PC-9 (cell line): Measurements from ENCODE around the gene DHRS7. TPM values are rescaled to one million over a fixed set of nuclear protein-coding genes. Genes with fewer than 3 reads are reported as not detected.

Experiments used
- BruUV-seq: library from RNA; stranded (reverse); fragments of 400-500 nt; replicated peaks from 2 replicates; lab custom pipeline; 2021; lab: Mats Ljungman, UMichigan
- CTCF ChIA-PET: fragments of 300-600 bp; sonication (Branson Sonifier 250); formaldehyde crosslinking; loops from one replicate; lab custom pipeline; 2022; ENCODE audit warnings: antibody characterized with exemption; lab: Charles Lee
- POLR2A ChIA-PET: fragments of 300-600 bp; sonication (Branson Sonifier 250); formaldehyde crosslinking; loops from one replicate; lab custom pipeline; 2022; ENCODE audit warnings: antibody characterized with exemption; ENCODE audit not compliant: unreplicated experiment; lab: Charles Lee
- DNase-seq, 2 experiments: peaks; one replicate each; pipeline versions ENCODE4 v3.0.0 to v3.0.0-alpha.2; 2015 to 2022; ENCODE audit warnings: mixed read lengths in 1 of 2
- H2AFZ ChIP-seq: fragments of 200-600 bp; sonication (generic); 2 replicates; pipeline ENCODE4 v1.8.1; 2017; ENCODE audit warnings: antibody characterized with exemption
- H3F3A ChIP-seq: fragments of 200-600 bp; sonication (generic); 2 replicates; pipeline ENCODE4 v1.8.1; 2017; ENCODE audit warnings: antibody characterized with exemption, mild to moderate bottlenecking, low read depth; ENCODE audit not compliant: insufficient read depth
- H3K27ac ChIP-seq: fragments of 200-600 bp; sonication (generic); 2 replicates; pipeline ENCODE4 v1.6.1; 2016; ENCODE audit warnings: mixed run types
- H3K27me3 ChIP-seq: fragments of 200-600 bp; sonication (generic); 2 replicates; pipeline ENCODE4 v1.6.1; 2016; ENCODE audit warnings: low read depth, mixed run types; ENCODE audit not compliant: insufficient read depth
- H3K36me3 ChIP-seq: fragments of 200-600 bp; sonication (generic); 2 replicates; pipeline ENCODE4 v1.6.1; 2016; ENCODE audit warnings: low read depth, mixed run types
- H3K4me1 ChIP-seq: fragments of 200-600 bp; sonication (generic); replicated peaks from 2 replicates; pipeline ENCODE4 v1.6.1; 2016; ENCODE audit warnings: mixed run types; ENCODE audit not compliant: insufficient read depth
- H3K4me2 ChIP-seq: fragments of 200-600 bp; sonication (generic); 2 replicates; pipeline ENCODE4 v1.6.1; 2017; ENCODE audit warnings: mixed run types
- H3K4me3 ChIP-seq: fragments of 200-600 bp; sonication (generic); 2 replicates; pipeline ENCODE4 v1.6.1; 2016; ENCODE audit warnings: mixed run types
- H3K79me2 ChIP-seq: fragments of 200-600 bp; sonication (generic); 2 replicates; pipeline ENCODE4 v1.6.1; 2017; ENCODE audit warnings: low read depth, mixed run types
- H3K9me2 ChIP-seq: fragments of 200-600 bp; sonication (generic); 2 replicates; pipeline ENCODE4 v1.8.1; 2017; ENCODE audit warnings: mild to moderate bottlenecking; ENCODE audit not compliant: insufficient read depth
- H3K9me3 ChIP-seq: fragments of 200-600 bp; sonication (generic); 2 replicates; pipeline ENCODE4 v1.8.1; 2016; ENCODE audit warnings: low read depth; ENCODE audit not compliant: insufficient read depth
- H4K20me1 ChIP-seq: fragments of 200-600 bp; sonication (generic); 2 replicates; pipeline ENCODE4 v1.8.1; 2017; ENCODE audit not compliant: insufficient read depth
- CTCF ChIP-seq: fragments of 200-600 bp; sonication (generic); conservative IDR thresholded peaks from 2 replicates; pipeline ENCODE4 v1.6.1; 2017; ENCODE audit warnings: mixed run types, antibody characterized with exemption, mild to moderate bottlenecking, moderate library complexity
- EZH2 ChIP-seq: fragments of 200-600 bp; sonication (generic); IDR thresholded peaks from 2 replicates; pipeline ENCODE4 v1.8.0; 2017; ENCODE audit warnings: antibody characterized with exemption, low read depth
- intact Hi-C: fragments of 100-400 bp; cut with micrococcal nuclease; formaldehyde crosslinking; loops from one replicate; pipeline ENCODE4 v1.10.0; 2022; ENCODE audit not compliant: unreplicated experiment
- total RNA-seq: library from RNA; stranded (reverse); gene quantifications from 2 replicates; pipeline ENCODE4 v1.2.3, GENCODE V29; 2021

Gene DHRS7
- total RNA-seq, 1 experiment from 2014 or later = 55.1 TPM

GRCh38 chr14:60197629-60198303 lies 32.6 kb upstream of the DHRS7 start:
- H3K9me3 ChIP-seq = no peaks in the 10 kb centered on the region
- no peaks in the 10 kb centered on the region for H3K79me2 ChIP-seq
- intact Hi-C loops = loop anchor here (5.0 to 10.0 kb wide), 3 partner anchors 50 to 1057 kb away; partner anchors contain the start of gene PPM1A
- no peaks in the 10 kb centered on the region for H3K27me3 ChIP-seq
- ChIA-PET POLR2A (no interaction called here), CTCF (no interaction called here)
- H3K36me3 ChIP-seq = no peaks in the 10 kb centered on the region
- H3K4me3 ChIP-seq = no peak overlapping the region
- TF ChIP-seq EZH2 (no peak), CTCF (no peak)
- BruUV-seq = no TSS peak
- H3K4me1 ChIP-seq = peaks cover 14% of the 10 kb centered on the region
- no peak overlapping the region for H3K27ac ChIP-seq
- H3F3A ChIP-seq = no peaks in the 10 kb centered on the region; the same call in 1 of the 2 replicates
- no peaks in the 10 kb centered on the region for H3K9me2 ChIP-seq
- H2AFZ ChIP-seq = 0 out of 2 replicates have a peak overlapping the region, but pooled peaks have one; percentile 14
- 0 out of 2 replicates have a peak overlapping the region, but pooled peaks have one; percentile 14 for H3K4me2 ChIP-seq
- no peaks in the 10 kb centered on the region for H4K20me1 ChIP-seq
- peak; percentile 13 to 73 for DNase-seq

- CTCF ChIA-PET = no interaction called here
- H3K4me2 ChIP-seq = no peak overlapping the region
- DNase-seq = no peak
- intact Hi-C loops = loop anchor here (5.0 to 10.0 kb wide), 3 partner anchors 51 to 1059 kb away; partner anchors contain the start of gene PPM1A
- no peak overlapping the region for H3K4me3 ChIP-seq
- BruUV-seq = no TSS peak
- no peaks in the 10 kb centered on the region for H4K20me1 ChIP-seq
- H3K36me3 ChIP-seq = no peaks in the 10 kb centered on the region
- H3K27ac ChIP-seq = no peak overlapping the region
- H2AFZ ChIP-seq = no peak overlapping the region
- H3K79me2 ChIP-seq = no peaks in the 10 kb centered on the region
- POLR2A ChIA-PET = interaction anchor here (0.5 to 0.7 kb wide), 2 partner anchors 9 to 1898 kb away, joined by 4 to 8 read pairs; partner anchors contain the start of gene ARID4A
- H3K4me1 ChIP-seq = peaks cover 14% of the 10 kb centered on the region
- H3F3A ChIP-seq = no peaks in the 10 kb centered on the region; the same call in 1 of the 2 replicates
- TF ChIP-seq CTCF = no peak
- TF ChIP-seq EZH2 = no peak
- H3K9me3 ChIP-seq = no peaks in the 10 kb centered on the region
- H3K27me3 ChIP-seq = no peaks in the 10 kb centered on the region
- no peaks in the 10 kb centered on the region for H3K9me2 ChIP-seq
Observed at GRCh38 chr14:60196291-60196690, 31.1 kb upstream of the DHRS7 start.

- H3K79me2 ChIP-seq = no peaks in the 10 kb centered on the region
- no peaks in the 10 kb centered on the region for H3K27me3 ChIP-seq
- no peaks in the 10 kb centered on the region for H3K36me3 ChIP-seq
- BruUV-seq = no TSS peak
- no peaks in the 10 kb centered on the region; the same call in 1 of the 2 replicates for H3F3A ChIP-seq
- no peak overlapping the region for H3K27ac ChIP-seq
- POLR2A ChIA-PET = interaction anchor here (0.6 kb wide), 1 partner anchor 29 kb away, joined by 9 read pairs; no protein-coding TSS in a partner anchor
- no peak overlapping the region for H3K4me2 ChIP-seq
- H4K20me1 ChIP-seq = no peaks in the 10 kb centered on the region
- TF ChIP-seq CTCF = no peak
- no peak for TF ChIP-seq EZH2
- no peak for DNase-seq
- intact Hi-C loops = loop anchor here (1.0 to 10.0 kb wide), 4 partner anchors 52 to 1060 kb away; partner anchors contain the start of gene PPM1A
- H2AFZ ChIP-seq = no peak overlapping the region
- CTCF ChIA-PET = no interaction called here
- peaks cover 14% of the 10 kb centered on the region for H3K4me1 ChIP-seq
- no peaks in the 10 kb centered on the region for H3K9me3 ChIP-seq
- H3K4me3 ChIP-seq = no peak overlapping the region
- peaks cover 7% of the 10 kb centered on the region; the same call in 1 of the 2 replicates for H3K9me2 ChIP-seq
Observed at GRCh38 chr14:60195179-60195810, 30.1 kb upstream of the DHRS7 start.
